HepG2 (cell line): Measurements from ENCODE around the gene TBC1D22A. TPM values are rescaled to one million over a fixed set of nuclear protein-coding genes. Genes with fewer than 3 reads are reported as not detected.

ENCODE experiments used
- ATAC-seq: fragments of 200-7000 bp; cut with Tn5 transposase; 3 replicates; pipeline ENCODE4 v1.9.1; 2020; ENCODE audit warnings: mild to moderate bottlenecking, moderate library complexity
- BruUV-seq: library from RNA; stranded (reverse); fragments of 400-500 nt; replicated peaks from 2 replicates; lab custom pipeline; 2021; lab: Mats Ljungman, UMichigan
- CTCF ChIA-PET: fragments of 300-600 bp; formaldehyde crosslinking; extraction: SDS; loops from one replicate; lab custom pipeline; 2021; ENCODE audit warnings: low total read pairs, inconsistent platforms, low intra/inter-chr PET ratio; lab: Yijun Ruan, JAX
- POLR2A ChIA-PET: fragments of 350-600 bp; sonication (Branson Sonifier 250); formaldehyde crosslinking; loops from one replicate; lab custom pipeline; 2020; ENCODE audit warnings: antibody characterized with exemption, inconsistent platforms; lab: Yijun Ruan, JAX
- DNase-seq: peaks from one replicate; pipeline ENCODE4 v3.0.0-alpha.2; 2015; ENCODE audit warnings: low spot score
- FAIRE-seq: peaks from 3 replicates; lab custom pipeline; 2011; peaks lifted over from hg19 to GRCh38; lab: Jason Lieb, UNC
- H2AFZ ChIP-seq: one replicate; pipeline ENCODE4 v1.6.1; 2011; ENCODE audit warnings: low read length, inconsistent platforms
- H3K27ac ChIP-seq: fragments of 300-600 bp; 3 replicates; pipeline ENCODE4 v1.8.0; 2011; ENCODE audit warnings: mixed run types, mild to moderate bottlenecking, mixed read lengths, low read length, inconsistent platforms; ENCODE audit not compliant: insufficient read depth; ENCODE audit errors: extremely low read length
- H3K27me3 ChIP-seq, 2 experiments: fragments of 200-600 bp in 1 of 2; 2 replicates in 1 of 2; 3 replicates in 1 of 2; pipeline versions ENCODE4 v1.6.0 to v1.8.0; 2011; ENCODE audit warnings: low read length in 2 of 2, mild to moderate bottlenecking in 2 of 2, moderate library complexity in 2 of 2, inconsistent platforms in 1 of 2; ENCODE audit not compliant: insufficient read depth in 2 of 2, control insufficient read depth in 1 of 2
- H3K36me3 ChIP-seq, 2 experiments: fragments of 200-600 bp in 1 of 2; replicated peaks in 1 of 2; 2 replicates in 1 of 2; 3 replicates in 1 of 2; pipeline versions ENCODE4 v1.5.1 to v1.8.0; 2011; ENCODE audit warnings: low read length in 2 of 2, inconsistent platforms in 1 of 2; ENCODE audit not compliant: insufficient read depth in 2 of 2, control insufficient read depth in 1 of 2
- H3K4me1 ChIP-seq: 2 replicates; pipeline ENCODE4 v1.5.1; 2012; ENCODE audit warnings: low read length, inconsistent platforms; ENCODE audit not compliant: insufficient read depth
- H3K4me2 ChIP-seq: 2 replicates; pipeline ENCODE4 v1.6.0; 2011; ENCODE audit warnings: low read depth, low read length, inconsistent platforms
- H3K4me3 ChIP-seq, 3 experiments: fragments of 200-600 bp in 1 of 3; sonication (generic), shearing (Covaris generic) in 1 of 3; replicated peaks in 1 of 3; 2 replicates each; pipeline ENCODE4 v1.5.1; 2011 to 2016; ENCODE audit warnings: low read length in 3 of 3, inconsistent platforms in 2 of 3, low read depth in 2 of 3, mild to moderate bottlenecking in 2 of 3, control low read depth in 1 of 3, mixed read lengths in 1 of 3; ENCODE audit not compliant: insufficient read depth in 1 of 3
- H3K79me2 ChIP-seq: one replicate; pipeline ENCODE4 v1.6.1; 2011; ENCODE audit warnings: low read length, inconsistent platforms; ENCODE audit not compliant: insufficient read depth
- H3K9ac ChIP-seq: 2 replicates; pipeline ENCODE4 v1.6.0; 2011; ENCODE audit warnings: mild to moderate bottlenecking, low read depth, low read length, inconsistent platforms; ENCODE audit not compliant: insufficient read depth
- H3K9me3 ChIP-seq: 2 replicates; pipeline ENCODE4 v1.5.1; 2012; ENCODE audit warnings: mild to moderate bottlenecking, low read length
- H4K20me1 ChIP-seq: 2 replicates; pipeline ENCODE4 v1.6.0; 2011; ENCODE audit warnings: inconsistent platforms, mild to moderate bottlenecking, low read length, moderate library complexity; ENCODE audit not compliant: insufficient read depth
- NFIB ChIP-seq: sonication (generic); formaldehyde crosslinking; IDR thresholded peaks from 2 replicates; pipeline ENCODE4 v1.9.0; 2021; ENCODE audit warnings: missing genetic modification reagents, mild to moderate bottlenecking, borderline replicate concordance
- NKX3-1 ChIP-seq: sonication (generic); formaldehyde crosslinking; IDR thresholded peaks from 2 replicates; pipeline ENCODE4 v1.5.0; 2020; ENCODE audit warnings: missing genetic modification reagents
- PBX2 ChIP-seq: IDR thresholded peaks from 2 replicates; pipeline ENCODE4 v1.6.1; 2016; ENCODE audit warnings: control low read depth
- ZFP37 ChIP-seq: sonication (generic); formaldehyde crosslinking; IDR thresholded peaks from 2 replicates; pipeline ENCODE4 v1.4.0; 2020; ENCODE audit warnings: missing genetic modification reagents, borderline replicate concordance
- ZNF282 ChIP-seq: fragments of 450-650 bp; IDR thresholded peaks from 2 replicates; pipeline ENCODE4 v1.6.1; 2018; ENCODE audit not compliant: partially characterized antibody
- ZNF709 ChIP-seq: sonication (generic); formaldehyde crosslinking; IDR thresholded peaks from 2 replicates; pipeline ENCODE4 v1.5.0; 2020; ENCODE audit warnings: mild to moderate bottlenecking, missing genetic modification reagents
- ZNF83 ChIP-seq: sonication (generic); formaldehyde crosslinking; IDR thresholded peaks from 2 replicates; pipeline ENCODE4 v1.4.0; 2020; ENCODE audit warnings: missing genetic modification reagents, mild to moderate bottlenecking, borderline replicate concordance
- WGBS: methylation state at CpG from one replicate; pipeline ENCODE4 v1.1.6; 2017; ENCODE audit warnings: low lambda C conversion rate; 5-methylcytosine and 5-hydroxymethylcytosine counted together
- in situ Hi-C: cut with HindIII; loops from 2 replicates; pipeline ENCODE4 v1.10.0; 2017; ENCODE audit warnings: low pct_unique_long_range_greater_than_20kb; ENCODE audit not compliant: extremely low pct_ligation_motif_present
- intact Hi-C: fragments of 100-400 bp; cut with micrococcal nuclease; formaldehyde crosslinking; loops from one replicate; pipeline ENCODE4 v1.10.0; 2022; ENCODE audit not compliant: unreplicated experiment
- polyA plus RNA-seq, 8 experiments: library from polyadenylated mRNA; depleted of rRNA in 3 of 8; stranded (reverse) in 7 of 8; unstranded in 1 of 8; fragments of >200 nt; fragmentation: Illumina TruSeq in 4 of 8; extraction: Trizol in 4 of 8; gene quantifications; 2 replicates each; pipeline versions ENCODE4 v1.2.1 to v1.2.3, GENCODE V29; 2011 to 2016; ENCODE audit warnings: low read depth in 4 of 8, missing spikeins in 1 of 8, mixed read lengths in 1 of 8; ENCODE audit not compliant: insufficient read depth in 1 of 8
- total RNA-seq, 5 experiments: library from RNA; depleted of rRNA; stranded (reverse); fragments of >200 nt; fragmentation: Illumina TruSeq; extraction: Trizol; gene quantifications; 2 replicates each; pipeline ENCODE4 v1.2.3, GENCODE V29; 2016; ENCODE audit warnings: low read depth in 1 of 5
- TF ChIP-seq, protein P1 (sequence below): fragments of 450-650 bp; IDR thresholded peaks from 2 replicates; pipeline ENCODE4 v1.6.1; 2016

TBC1D22A gene
- total and polyA plus RNA-seq, 2 of the 13 experiments (the other 11 are each of a cell fraction or from before 2014, with no cell fraction given): 17.3 to 18.0 TPM

DNA sequence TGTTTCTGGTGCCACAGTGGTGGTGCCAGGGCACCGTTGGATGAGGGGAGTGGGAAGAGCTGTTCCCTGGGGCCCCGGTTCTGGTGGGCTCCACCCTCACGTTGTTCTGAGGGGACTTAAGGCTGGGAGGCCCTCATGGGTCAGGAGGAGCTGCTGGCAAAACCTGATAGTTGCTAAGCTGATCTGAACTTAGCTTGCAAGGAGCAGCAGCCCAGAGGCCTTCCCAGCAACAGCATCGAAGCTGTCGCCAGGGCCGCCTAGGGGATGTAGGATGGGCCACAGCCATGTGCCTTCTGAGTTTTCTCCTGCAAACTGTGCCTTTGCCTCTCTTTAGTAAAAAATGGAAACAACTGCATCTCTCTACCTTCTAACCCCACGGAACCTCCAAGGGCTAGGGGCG, 240.2 kb downstream of the TBC1D22A start:
- FAIRE-seq (no peak), ATAC-seq (no peak), DNase-seq (no peak)
- Histone ChIP-seq H3K4me2 (no peak overlapping the region), H3K27me3 (no peaks in the 10 kb centered on the region), H3K4me1 (no peaks in the 10 kb centered on the region), H3K79me2 (no peaks in the 10 kb centered on the region), H4K20me1 (no peaks in the 10 kb centered on the region; the same call in 1 of the 2 replicates), H3K9ac (no peak overlapping the region), H3K27ac (no peak overlapping the region), H2AFZ (no peak overlapping the region), H3K9me3 (no peaks in the 10 kb centered on the region), H3K36me3 (peaks cover 17 to 38% of the 10 kb centered on the region in 2 experiments; a peak in 4 of 5 replicates), H3K4me3 (no peak overlapping the region)
- intact Hi-C loops: no loop called here
- CTCF ChIA-PET: no interaction called here
- in situ Hi-C loops: no loop called here
- no TSS peak for BruUV-seq
- 93% methylated on average over 6 of the region's 8 CpGs for WGBS
- POLR2A ChIA-PET: no interaction called here
- TF ChIP-seq PBX2: no peak

DNA sequence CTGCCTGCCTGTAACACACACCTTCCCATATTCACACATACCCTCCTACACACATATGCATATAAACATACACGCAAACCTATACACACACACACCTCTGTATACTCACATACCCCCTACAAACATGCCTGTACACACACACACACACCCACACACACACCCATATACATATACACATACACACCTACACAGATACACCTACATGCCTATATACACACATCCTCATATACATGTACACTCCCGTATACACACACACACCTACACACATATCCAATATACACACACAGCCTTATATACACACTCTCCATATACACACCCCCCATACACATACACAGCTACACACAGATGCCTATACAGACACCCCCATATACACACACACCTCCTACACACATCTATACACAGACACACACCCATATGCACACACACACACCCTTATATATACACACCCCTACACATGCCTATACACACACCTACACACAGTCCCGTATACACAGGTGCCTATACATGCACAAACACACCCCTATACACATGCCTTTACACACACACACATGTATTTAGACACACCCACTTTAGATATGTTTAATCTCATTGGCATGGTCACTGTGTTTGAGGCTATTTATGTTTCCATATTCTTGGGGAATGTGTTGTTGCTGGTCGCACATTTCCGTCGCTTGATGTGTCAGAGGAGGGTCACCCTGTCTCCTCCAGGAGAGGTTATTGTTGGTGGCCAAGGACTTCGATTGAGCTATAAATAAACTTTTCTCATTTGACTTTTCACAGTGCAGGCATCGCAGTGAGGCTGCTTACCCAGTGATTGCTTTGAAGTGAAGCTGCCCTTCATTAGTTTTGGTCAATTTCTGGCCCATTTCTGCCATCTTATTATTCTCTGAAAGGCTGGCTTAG, 243.3 kb downstream of the TBC1D22A start:
- no peaks in the 10 kb centered on the region for H3K9me3 ChIP-seq
- H3K27me3 ChIP-seq: no peaks in the 10 kb centered on the region
- H4K20me1 ChIP-seq: no peaks in the 10 kb centered on the region; the same call in 1 of the 2 replicates
- H3K27ac ChIP-seq: no peak overlapping the region
- no peaks in the 10 kb centered on the region for H3K79me2 ChIP-seq
- FAIRE-seq: no peak
- in situ Hi-C loops (no loop called here), intact Hi-C loops (no loop called here)
- TF ChIP-seq ZNF709 (CRISPR knock-in tag) (no peak), NKX3-1 (CRISPR knock-in tag) (no peak), ZNF282 (no peak), ZNF83 (CRISPR knock-in tag) (no peak), NFIB (no peak), ZFP37 (CRISPR knock-in tag) (no peak)
- TF ChIP-seq, protein P1, sequence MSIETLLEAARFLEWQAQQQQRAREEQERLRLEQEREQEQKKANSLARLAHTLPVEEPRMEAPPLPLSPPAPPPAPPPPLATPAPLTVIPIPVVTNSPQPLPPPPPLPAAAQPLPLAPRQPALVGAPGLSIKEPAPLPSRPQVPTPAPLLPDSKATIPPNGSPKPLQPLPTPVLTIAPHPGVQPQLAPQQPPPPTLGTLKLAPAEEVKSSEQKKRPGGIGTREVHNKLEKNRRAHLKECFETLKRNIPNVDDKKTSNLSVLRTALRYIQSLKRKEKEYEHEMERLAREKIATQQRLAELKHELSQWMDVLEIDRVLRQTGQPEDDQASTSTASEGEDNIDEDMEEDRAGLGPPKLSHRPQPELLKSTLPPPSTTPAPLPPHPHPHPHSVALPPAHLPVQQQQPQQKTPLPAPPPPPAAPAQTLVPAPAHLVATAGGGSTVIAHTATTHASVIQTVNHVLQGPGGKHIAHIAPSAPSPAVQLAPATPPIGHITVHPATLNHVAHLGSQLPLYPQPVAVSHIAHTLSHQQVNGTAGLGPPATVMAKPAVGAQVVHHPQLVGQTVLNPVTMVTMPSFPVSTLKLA: peak; percentile 70; the same call in 1 of the 2 replicates
- H3K4me3 ChIP-seq: no peak overlapping the region
- BruUV-seq: no TSS peak
- no peak overlapping the region for H3K4me2 ChIP-seq
- no peak overlapping the region for H3K9ac ChIP-seq
- ChIA-PET CTCF (no interaction called here), POLR2A (no interaction called here)
- H3K36me3 ChIP-seq: peaks cover 19 to 35% of the 10 kb centered on the region in 2 experiments; a peak in 4 of 5 replicates
- 92% methylated on average over 8 of the region's 8 CpGs for WGBS
- no peaks in the 10 kb centered on the region for H3K4me1 ChIP-seq
- no peak for DNase-seq
- ATAC-seq: no peak
- no peak overlapping the region for H2AFZ ChIP-seq
